OCI-LY7 (cell line): Measurements from ENCODE around the gene DNMT3A. TPM values are rescaled to one million over a fixed set of nuclear protein-coding genes. Genes with fewer than 3 reads are reported as not detected.
A peak's percentile ranks its signal among the peaks of the same experiment; 100 is the strongest.

Experiments used
- BruUV-seq: library from RNA; stranded (reverse); fragments of 400-500 nt; replicated peaks from 2 replicates; lab custom pipeline; 2021; lab: Mats Ljungman, UMichigan
- CTCF ChIA-PET: fragments of 300-600 bp; sonication (Branson Sonifier 250); formaldehyde crosslinking; loops from one replicate; lab custom pipeline; 2022; ENCODE audit warnings: antibody characterized with exemption; ENCODE audit not compliant: unreplicated experiment; lab: Charles Lee
- POLR2A ChIA-PET: fragments of 300-600 bp; sonication (Branson Sonifier 250); formaldehyde crosslinking; loops from one replicate; lab custom pipeline; 2022; ENCODE audit warnings: antibody characterized with exemption; lab: Charles Lee
- DNase-seq: peaks from one replicate; pipeline ENCODE4 v3.0.0-alpha.2; 2015; ENCODE audit warnings: low spot score
- H2AFZ ChIP-seq: fragments of 200-600 bp; sonication (generic), shearing (Covaris generic); 2 replicates; pipeline ENCODE4 v1.6.1; 2014; ENCODE audit warnings: mild to moderate bottlenecking, antibody characterized with exemption, low read length, moderate library complexity
- H3K27ac ChIP-seq: fragments of 200-600 bp; sonication (generic); 2 replicates; pipeline ENCODE4 v1.5.1; 2014; ENCODE audit warnings: mixed run types, low read depth, mild to moderate bottlenecking, moderate library complexity, low read length, inconsistent platforms; ENCODE audit not compliant: poor library complexity, severe bottlenecking
- H3K36me3 ChIP-seq: fragments of 200-600 bp; sonication (generic); 2 replicates; pipeline ENCODE4 v1.6.1; 2014; ENCODE audit warnings: mild to moderate bottlenecking, antibody characterized with exemption, low read length, moderate library complexity, mixed read lengths; ENCODE audit not compliant: insufficient read depth
- H3K4me1 ChIP-seq: fragments of 200-600 bp; sonication (generic); 2 replicates; pipeline ENCODE4 v1.5.1; 2014; ENCODE audit warnings: mild to moderate bottlenecking, low read length; ENCODE audit not compliant: insufficient read depth, poor library complexity, severe bottlenecking
- H3K4me2 ChIP-seq: fragments of 200-600 bp; sonication (generic); 2 replicates; pipeline ENCODE4 v1.6.1; 2014; ENCODE audit warnings: mild to moderate bottlenecking, low read length
- H3K4me3 ChIP-seq: fragments of 200-600 bp; sonication (generic); 2 replicates; pipeline ENCODE4 v1.5.1; 2014; ENCODE audit warnings: mild to moderate bottlenecking, low read depth, low read length; ENCODE audit not compliant: poor library complexity, severe bottlenecking
- H3K79me2 ChIP-seq: fragments of 200-600 bp; sonication (generic); 2 replicates; pipeline ENCODE4 v1.6.1; 2016; ENCODE audit warnings: low read depth, mild to moderate bottlenecking, low read length, moderate library complexity, mixed read lengths; ENCODE audit not compliant: insufficient read depth
- H3K9me2 ChIP-seq: fragments of 200-600 bp; sonication (generic); 2 replicates; pipeline ENCODE4 v1.6.1; 2016; ENCODE audit warnings: mild to moderate bottlenecking, low read length, mixed read lengths; ENCODE audit not compliant: insufficient read depth
- H3K9me3 ChIP-seq: fragments of 200-600 bp; sonication (generic); 2 replicates; pipeline ENCODE4 v1.6.1; 2014; ENCODE audit warnings: mild to moderate bottlenecking, mixed run types, low read length, mixed read lengths
- H4K20me1 ChIP-seq: fragments of 200-600 bp; sonication (generic); 2 replicates; pipeline ENCODE4 v1.6.1; 2014; ENCODE audit warnings: mild to moderate bottlenecking, antibody characterized with exemption, low read length, moderate library complexity, mixed read lengths; ENCODE audit not compliant: insufficient read depth
- CTCF ChIP-seq: fragments of 200-600 bp; sonication (generic); conservative IDR thresholded peaks from 2 replicates; pipeline ENCODE4 v1.5.1; 2014; ENCODE audit warnings: mild to moderate bottlenecking, antibody characterized with exemption, low read length, moderate library complexity, mixed read lengths
- EZH2phosphoT487 ChIP-seq: fragments of 200-600 bp; sonication (generic); IDR thresholded peaks from 2 replicates; pipeline ENCODE4 v1.6.1; 2018; ENCODE audit warnings: low read depth, borderline replicate concordance, mild to moderate bottlenecking, mixed run types, antibody characterized with exemption, low read length, moderate library complexity, mixed read lengths
- intact Hi-C: fragments of 100-400 bp; cut with micrococcal nuclease; formaldehyde crosslinking; loops from one replicate; pipeline ENCODE4 v1.10.0; 2022; ENCODE audit not compliant: unreplicated experiment
- microRNA-seq: library from miRNA; unstranded; fragments of <30 nt; microRNA quantifications from one replicate; pipeline ENCODE4 v1.2.0, GENCODE V29; 2022; ENCODE audit warnings: borderline replicate concordance
- small RNA-seq: library from RNA; depleted of rRNA; stranded (forward); fragments of <200 nt; gene quantifications from one replicate; pipeline ENCODE3, GENCODE V24; 2014
- total RNA-seq, 2 experiments: library from RNA; depleted of rRNA in 1 of 2; stranded (reverse); fragments of >200 nt in 1 of 2; shearing (Covaris generic) in 1 of 2; gene quantifications; 2 replicates each; pipeline ENCODE4 v1.2.3, GENCODE V29; 2014 to 2022

The DNMT3A gene
- total RNA-seq, 2 experiments from 2014 or later = 2.8 to 7.3 TPM

DNA sequence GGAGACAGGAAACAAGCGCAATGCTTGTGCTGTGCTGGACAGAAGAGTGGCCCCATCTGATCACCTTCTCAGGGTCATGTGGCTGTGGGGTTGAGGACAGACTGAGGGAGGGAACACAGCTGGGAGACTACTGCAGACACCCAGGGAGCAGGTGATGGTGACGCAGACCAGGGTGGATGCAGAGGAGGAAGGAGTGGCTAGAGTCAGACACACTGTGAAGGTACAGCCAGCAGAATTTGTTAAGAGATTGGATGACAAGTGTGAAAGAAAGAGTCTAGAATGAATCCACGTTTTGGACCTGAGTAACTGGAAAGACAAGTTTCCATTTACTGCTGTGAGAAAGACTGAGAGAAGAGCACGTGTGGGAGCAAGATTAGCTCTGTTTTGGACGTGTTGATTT lies 157.5 kb downstream of the DNMT3A start:
- TF ChIP-seq CTCF = no peak
- no peak for TF ChIP-seq EZH2phosphoT487
- ChIA-PET CTCF (no interaction called here), POLR2A (no interaction called here)
- no peak for DNase-seq
- no peak overlapping the region for H3K4me3 ChIP-seq
- no peaks in the 10 kb centered on the region for H3K4me1 ChIP-seq
- no peaks in the 10 kb centered on the region for H3K36me3 ChIP-seq
- H2AFZ ChIP-seq = no peak overlapping the region
- BruUV-seq = no TSS peak
- no peaks in the 10 kb centered on the region for H3K79me2 ChIP-seq
- no peak overlapping the region for H3K27ac ChIP-seq
- H4K20me1 ChIP-seq = no peaks in the 10 kb centered on the region
- H3K9me2 ChIP-seq = no peaks in the 10 kb centered on the region
- no peak overlapping the region for H3K4me2 ChIP-seq
- no peaks in the 10 kb centered on the region for H3K9me3 ChIP-seq
- intact Hi-C loops = no loop called here

DNA sequence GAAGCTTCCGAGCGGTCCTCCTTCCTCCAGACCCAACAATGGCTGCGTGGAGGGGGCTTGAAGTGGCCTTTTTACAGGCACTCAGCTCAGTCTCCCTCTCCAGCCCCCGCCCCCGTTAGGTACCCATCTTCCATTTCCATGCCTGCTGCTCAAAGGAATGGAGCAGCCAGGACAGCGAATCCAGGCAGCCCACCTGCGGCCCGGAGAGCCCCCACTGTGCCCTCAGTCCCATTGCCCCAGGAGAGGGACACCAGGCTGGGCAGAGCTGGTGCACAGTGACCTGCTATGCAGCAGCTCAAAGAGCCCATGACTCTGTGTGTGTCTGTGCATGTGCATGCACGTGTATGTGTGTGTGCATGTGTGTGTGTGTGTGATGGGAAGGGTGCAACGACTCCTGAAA lies 162.7 kb downstream of the DNMT3A start:
- no peak overlapping the region for H3K27ac ChIP-seq
- H2AFZ ChIP-seq = no peak overlapping the region
- no peaks in the 10 kb centered on the region for H4K20me1 ChIP-seq
- no peaks in the 10 kb centered on the region for H3K9me3 ChIP-seq
- no peaks in the 10 kb centered on the region for H3K36me3 ChIP-seq
- no peak for TF ChIP-seq EZH2phosphoT487
- no peak for TF ChIP-seq CTCF
- intact Hi-C loops = no loop called here
- H3K4me2 ChIP-seq = no peak overlapping the region
- no peaks in the 10 kb centered on the region for H3K4me1 ChIP-seq
- H3K79me2 ChIP-seq = no peaks in the 10 kb centered on the region
- BruUV-seq = no TSS peak
- no peak for DNase-seq
- CTCF ChIA-PET = interaction anchor here (0.6 kb wide), 1 partner anchor 23 kb away, joined by 3 read pairs; no protein-coding TSS in a partner anchor
- POLR2A ChIA-PET = no interaction called here
- no peak overlapping the region for H3K4me3 ChIP-seq
- no peaks in the 10 kb centered on the region for H3K9me2 ChIP-seq

Small RNAs within 50 kb of the gene (microRNA-seq; reads per million reads assigned to microRNA genes)
- 183 reads per million, percentile 66 among the genes with 10 or more reads in this experiment for gene MIR1301

Small RNAs within 50 kb of the gene (small RNA-seq; reads per million reads assigned to genes)
- gene MIR1301 = not detected

Other genes starting within 250 kb of the DNMT3A start
- not detected in 2 replicates for gene POMC, start 173.3 kb downstream of the DNMT3A start, total RNA-seq (2014; rRNA removed; shearing (Covaris generic))
- gene POMC, start 173.3 kb downstream of the DNMT3A start, total RNA-seq (2022) = not detected in 2 replicates